ENCODE results near the gene PITX1. TPM values are rescaled to one million over a fixed set of nuclear protein-coding genes. Genes with fewer than 3 reads are reported as not detected.

The PITX1 gene
- total and polyA plus RNA-seq, 2 donors (not counting 1 experiment from before 2014, with no cell fraction given): 0.13 TPM; not detected in 1

DNA sequence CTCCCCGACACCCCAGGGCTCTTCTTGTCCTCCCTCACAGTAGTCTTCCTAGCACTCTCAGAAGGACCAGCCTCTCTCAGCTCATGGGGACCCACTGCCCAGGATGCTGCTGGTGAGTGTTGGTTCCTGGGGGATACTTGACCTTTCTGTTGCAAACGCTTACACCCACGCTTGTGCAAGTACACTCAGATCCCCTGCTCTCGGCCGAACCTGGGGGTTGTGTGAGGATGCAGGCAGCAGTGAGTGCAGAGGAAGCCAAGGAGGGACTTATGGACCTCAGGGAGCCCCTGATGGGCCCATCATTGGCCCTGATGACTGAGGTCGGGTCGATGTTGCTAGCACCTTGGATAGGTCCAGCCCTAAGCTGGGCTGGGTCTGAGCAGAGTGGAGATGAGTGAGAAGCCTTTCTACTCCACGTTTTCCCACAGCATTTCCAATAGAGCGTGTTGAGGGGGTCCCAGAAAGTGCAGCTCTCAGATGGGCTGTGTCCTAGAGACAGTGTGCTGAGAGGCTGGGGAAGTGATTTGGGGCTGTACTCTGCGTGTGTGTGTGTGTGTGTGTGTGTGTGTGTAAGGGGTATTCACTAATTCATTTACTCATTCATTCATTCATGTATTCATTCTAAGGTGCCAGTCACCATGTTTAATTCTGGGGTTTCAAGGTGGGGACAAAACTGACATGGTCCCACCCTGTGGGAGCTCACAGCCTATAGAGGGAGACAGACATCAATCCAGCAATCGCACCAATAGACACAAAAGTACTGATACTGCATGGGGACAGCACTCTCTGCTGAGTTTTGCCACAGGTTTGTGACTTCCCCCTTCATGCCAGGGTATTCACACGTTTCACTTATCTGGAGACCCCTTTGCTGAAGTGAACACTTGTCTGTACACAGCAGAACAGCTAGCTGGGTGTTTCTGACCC lies 25.2 kb upstream of the PITX1 start:
- Mint-ChIP-seq H3K9me3 (ENCODE audit: insufficient read depth) (no peaks in the 10 kb centered on the region), H3K4me1 (peaks cover 6% of the 10 kb centered on the region), H3K27ac (no peak overlapping the region), H3K4me3 (no peak overlapping the region), H3K27me3 (peaks cover 25% of the 10 kb centered on the region)
- H3K4me2 ChIP-seq (replicated peaks; ENCODE audit: low read depth, low read length, poor library complexity, severe bottlenecking): no peak overlapping the region
- intact Hi-C loops (cut with micrococcal nuclease): no loop called here
- DNase-seq: no peak
- 87% methylated on average over 8 of the region's 12 CpGs for WGBS (ENCODE audit: insufficient coverage)
- peaks cover 0 to 5% (median 0%) of the 10 kb centered on the region in 3 donors for H3K9me3 ChIP-seq (ENCODE audit: control extremely low read depth in 1 of 3, control insufficient read depth in 2 of 3, insufficient read depth in 1 of 3, low read length in 2 of 3)
- POLR2A ChIA-PET: no interaction called here
- H2AFZ ChIP-seq (ENCODE audit: insufficient read depth, low read depth, low read length, poor library complexity, severe bottlenecking): no peak overlapping the region
- no peaks in the 10 kb centered on the region for H3K79me2 ChIP-seq (ENCODE audit: control insufficient read depth, insufficient read depth, low read length)
- H3K9ac ChIP-seq (ENCODE audit: low read length): no peak overlapping the region
- H3K27me3 ChIP-seq (replicated peaks in 1 of 4; ENCODE audit: control extremely low read depth in 1 of 4, control insufficient read depth in 3 of 4, insufficient read depth in 4 of 4, low read length in 3 of 4): peaks cover 0 to 39% (median 3%) of the 10 kb centered on the region in 4 experiments
- ATAC-seq (ENCODE audit: low read depth): no peak
- H3K36me3 ChIP-seq (replicated peaks in 1 of 2; ENCODE audit: control extremely low read depth in 1 of 2, control insufficient read depth in 1 of 2, extremely low read depth in 1 of 2, insufficient read depth in 2 of 2, low read length in 1 of 2): no peaks in the 10 kb centered on the region
- TF ChIP-seq EZH2 (IDR thresholded peaks at IDR 0.05; ENCODE audit: borderline replicate concordance, insufficient read depth, low read depth, low read length, poor library complexity, severe bottlenecking): no peak
- TF ChIP-seq, protein P1, sequence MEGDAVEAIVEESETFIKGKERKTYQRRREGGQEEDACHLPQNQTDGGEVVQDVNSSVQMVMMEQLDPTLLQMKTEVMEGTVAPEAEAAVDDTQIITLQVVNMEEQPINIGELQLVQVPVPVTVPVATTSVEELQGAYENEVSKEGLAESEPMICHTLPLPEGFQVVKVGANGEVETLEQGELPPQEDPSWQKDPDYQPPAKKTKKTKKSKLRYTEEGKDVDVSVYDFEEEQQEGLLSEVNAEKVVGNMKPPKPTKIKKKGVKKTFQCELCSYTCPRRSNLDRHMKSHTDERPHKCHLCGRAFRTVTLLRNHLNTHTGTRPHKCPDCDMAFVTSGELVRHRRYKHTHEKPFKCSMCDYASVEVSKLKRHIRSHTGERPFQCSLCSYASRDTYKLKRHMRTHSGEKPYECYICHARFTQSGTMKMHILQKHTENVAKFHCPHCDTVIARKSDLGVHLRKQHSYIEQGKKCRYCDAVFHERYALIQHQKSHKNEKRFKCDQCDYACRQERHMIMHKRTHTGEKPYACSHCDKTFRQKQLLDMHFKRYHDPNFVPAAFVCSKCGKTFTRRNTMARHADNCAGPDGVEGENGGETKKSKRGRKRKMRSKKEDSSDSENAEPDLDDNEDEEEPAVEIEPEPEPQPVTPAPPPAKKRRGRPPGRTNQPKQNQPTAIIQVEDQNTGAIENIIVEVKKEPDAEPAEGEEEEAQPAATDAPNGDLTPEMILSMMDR (IDR thresholded peaks at IDR 0.05): no peak
- H4K20me1 ChIP-seq (ENCODE audit: control insufficient read depth, insufficient read depth, low read length, poor library complexity, severe bottlenecking): no peaks in the 10 kb centered on the region
- peaks cover 4 to 5% of the 10 kb centered on the region in 2 donors for H3K4me1 ChIP-seq (ENCODE audit: control insufficient read depth in 2 of 2, insufficient read depth in 2 of 2, low read length in 2 of 2)
- H3K4me3 ChIP-seq (ENCODE audit: control extremely low read depth in 1 of 5, extremely low read depth in 1 of 5, insufficient read depth in 1 of 5, low read depth in 2 of 5, low read length in 4 of 5): no peak overlapping the region
- no peak overlapping the region for H3K27ac ChIP-seq (ENCODE audit: low read length in 2 of 2)
- CTCF ChIA-PET: no interaction called here

DNA sequence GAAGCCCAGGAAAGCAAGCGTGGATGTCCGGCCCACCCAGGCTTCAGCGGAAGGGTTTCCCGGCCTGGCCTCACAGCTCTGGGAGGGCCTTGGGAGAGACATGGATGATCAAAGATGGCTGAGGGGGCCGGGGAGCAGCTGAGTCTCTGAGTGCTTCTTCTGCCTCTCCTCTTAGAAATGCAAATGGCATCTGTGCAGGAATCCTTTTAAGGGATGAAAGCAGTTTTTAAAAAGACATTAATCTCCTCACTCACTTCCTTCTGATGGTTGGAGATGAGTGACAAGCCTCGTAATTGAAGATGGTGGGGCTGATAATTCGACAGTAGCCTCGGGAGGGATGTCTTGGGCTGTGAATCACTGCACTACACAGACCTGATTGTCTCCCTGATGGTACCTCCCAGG lies 24.3 kb upstream of the PITX1 start:
- no peak for ATAC-seq (ENCODE audit: low read depth)

More for the DNA sequence above, 24.3 kb upstream of the PITX1 start:
- intact Hi-C loops (cut with micrococcal nuclease): no loop called here
- H3K36me3 ChIP-seq (replicated peaks in 1 of 2; ENCODE audit: control extremely low read depth in 1 of 2, control insufficient read depth in 1 of 2, extremely low read depth in 1 of 2, insufficient read depth in 2 of 2, low read length in 1 of 2): no peaks in the 10 kb centered on the region
- Mint-ChIP-seq H3K9me3 (ENCODE audit: insufficient read depth) (no peaks in the 10 kb centered on the region), H3K27ac (no peak overlapping the region), H3K27me3 (peaks cover 25% of the 10 kb centered on the region), H3K4me3 (no peak overlapping the region), H3K4me1 (peaks cover 15% of the 10 kb centered on the region)
- H2AFZ ChIP-seq (ENCODE audit: insufficient read depth, low read depth, low read length, poor library complexity, severe bottlenecking): no peak overlapping the region
- H4K20me1 ChIP-seq (ENCODE audit: control insufficient read depth, insufficient read depth, low read length, poor library complexity, severe bottlenecking): no peaks in the 10 kb centered on the region
- H3K4me3 ChIP-seq (ENCODE audit: control extremely low read depth in 1 of 5, extremely low read depth in 1 of 5, insufficient read depth in 1 of 5, low read depth in 2 of 5, low read length in 4 of 5): no peak overlapping the region
- ChIA-PET POLR2A (no interaction called here), CTCF (no interaction called here)
- peaks cover 0 to 34% (median 3%) of the 10 kb centered on the region in 4 experiments for H3K27me3 ChIP-seq (replicated peaks in 1 of 4; ENCODE audit: control extremely low read depth in 1 of 4, control insufficient read depth in 3 of 4, insufficient read depth in 4 of 4, low read length in 3 of 4)
- TF ChIP-seq, protein P1 (IDR thresholded peaks at IDR 0.05): no peak
- TF ChIP-seq EZH2 (IDR thresholded peaks at IDR 0.05; ENCODE audit: borderline replicate concordance, insufficient read depth, low read depth, low read length, poor library complexity, severe bottlenecking): no peak
- H3K4me2 ChIP-seq (replicated peaks; ENCODE audit: low read depth, low read length, poor library complexity, severe bottlenecking): no peak overlapping the region
- peaks cover 14% of the 10 kb centered on the region in 2 donors for H3K4me1 ChIP-seq (ENCODE audit: control insufficient read depth in 2 of 2, insufficient read depth in 2 of 2, low read length in 2 of 2)
- no peak overlapping the region for H3K9ac ChIP-seq (ENCODE audit: low read length)
- H3K27ac ChIP-seq (ENCODE audit: low read length in 2 of 2): no peak overlapping the region
- no peak for DNase-seq
- H3K9me3 ChIP-seq (ENCODE audit: control extremely low read depth in 1 of 3, control insufficient read depth in 2 of 3, insufficient read depth in 1 of 3, low read length in 2 of 3): peaks cover 0 to 3% (median 0%) of the 10 kb centered on the region in 3 donors
- H3K79me2 ChIP-seq (ENCODE audit: control insufficient read depth, insufficient read depth, low read length): no peaks in the 10 kb centered on the region
- WGBS (ENCODE audit: insufficient coverage): 71% methylated on average over 4 of the region's 8 CpGs
